Vagina (tissue), 2 donors: ENCODE results near the gene FCN2. TPM values are rescaled to one million over a fixed set of nuclear protein-coding genes. Genes with fewer than 3 reads are reported as not detected.
A peak's percentile ranks its signal among the peaks of the same experiment; 100 is the strongest.

ENCODE experiments used
- DNase-seq, 2 donors: peaks; one replicate each; pipeline ENCODE4 v3.0.0-alpha.2; 2017; ENCODE audit errors: extremely low spot score in 2 of 2
- H3K27ac ChIP-seq: fragments of 200-600 bp; sonication (generic); one replicate; pipeline ENCODE4 v1.5.1; 2019
- H3K27me3 ChIP-seq: fragments of 200-600 bp; sonication (generic); one replicate; pipeline ENCODE4 v1.5.1; 2019
- H3K36me3 ChIP-seq, 2 donors: fragments of 200-600 bp; sonication (generic); one replicate each; pipeline ENCODE4 v1.5.1; 2017 to 2019
- H3K4me1 ChIP-seq: fragments of 200-600 bp; sonication (generic); one replicate; pipeline ENCODE4 v1.5.1; 2019
- H3K4me3 ChIP-seq, 2 donors: fragments of 200-600 bp; sonication (generic); 1 replicate in 1 of 2; 2 replicates in 1 of 2; pipeline ENCODE4 v1.5.1; 2016 to 2019
- H3K9me3 ChIP-seq: fragments of 200-600 bp; sonication (generic); one replicate; pipeline ENCODE4 v1.5.1; 2019
- POLR2A ChIP-seq, 2 donors: fragments of 450-650 bp; IDR thresholded peaks; one replicate each; pipeline ENCODE4 v1.6.1; 2017; ENCODE audit warnings: antibody characterized with exemption in 2 of 2, mild to moderate bottlenecking in 2 of 2, moderate library complexity in 2 of 2
- POLR2AphosphoS5 ChIP-seq, 2 donors: sonication (generic); formaldehyde crosslinking; IDR thresholded peaks; one replicate each; pipeline ENCODE4 v1.9.0; 2017; ENCODE audit warnings: antibody characterized with exemption in 2 of 2, mild to moderate bottlenecking in 2 of 2, low read depth in 1 of 2; ENCODE audit not compliant: insufficient read depth in 1 of 2
- intact Hi-C: fragments of 100-400 bp; cut with DNase I; formaldehyde crosslinking; loops from one replicate; pipeline ENCODE4 v1.15.1; 2023
- total RNA-seq: library from RNA; depleted of rRNA; stranded (reverse); fragments of >200 nt; gene quantifications from one replicate; pipeline ENCODE4 v1.2.3, GENCODE V29; 2016
- TF ChIP-seq, protein P1 (sequence below), 3 experiments: fragments of 450-650 bp in 2 of 3; fragments of 200-600 bp in 1 of 3; sonication (generic) in 1 of 3; IDR thresholded peaks; one replicate each; pipeline ENCODE4 v1.5.1; 2017 to 2019; ENCODE audit warnings: antibody characterized with exemption in 3 of 3, mild to moderate bottlenecking in 2 of 3, moderate library complexity in 2 of 3

Gene FCN2
- total RNA-seq, 1 donor from 2014 or later, result not detected

DNA sequence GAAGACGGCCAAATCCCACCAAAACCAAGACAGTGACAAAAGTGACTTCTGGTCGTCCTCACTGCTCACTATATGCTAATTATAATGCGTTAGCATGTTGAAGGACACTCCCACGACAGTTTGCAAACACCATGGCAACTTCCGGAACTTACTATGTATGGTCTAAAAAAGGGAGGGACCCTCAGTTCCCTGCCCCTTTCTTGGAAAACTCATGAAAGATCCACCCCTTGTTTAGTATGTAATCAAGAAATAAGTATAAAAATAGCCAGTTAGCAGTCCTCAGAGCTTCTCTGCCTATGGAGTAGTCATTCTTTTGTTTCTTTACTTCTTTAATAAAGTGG lies 9.5 kb downstream of the FCN2 start:
- no peaks in the 10 kb centered on the region for H3K27me3 ChIP-seq
- H3K27ac ChIP-seq, result no peak overlapping the region
- H3K4me3 ChIP-seq, result no peak overlapping the region
- no peaks in the 10 kb centered on the region for H3K9me3 ChIP-seq
- H3K4me1 ChIP-seq, result peaks cover 2% of the 10 kb centered on the region
- TF ChIP-seq POLR2A (IDR thresholded peaks at IDR 0.05), result no peak
- TF ChIP-seq POLR2AphosphoS5 (IDR thresholded peaks at IDR 0.05; ENCODE audit: insufficient read depth in 1 of 2, low read depth in 1 of 2), result no peak
- TF ChIP-seq, protein P1, sequence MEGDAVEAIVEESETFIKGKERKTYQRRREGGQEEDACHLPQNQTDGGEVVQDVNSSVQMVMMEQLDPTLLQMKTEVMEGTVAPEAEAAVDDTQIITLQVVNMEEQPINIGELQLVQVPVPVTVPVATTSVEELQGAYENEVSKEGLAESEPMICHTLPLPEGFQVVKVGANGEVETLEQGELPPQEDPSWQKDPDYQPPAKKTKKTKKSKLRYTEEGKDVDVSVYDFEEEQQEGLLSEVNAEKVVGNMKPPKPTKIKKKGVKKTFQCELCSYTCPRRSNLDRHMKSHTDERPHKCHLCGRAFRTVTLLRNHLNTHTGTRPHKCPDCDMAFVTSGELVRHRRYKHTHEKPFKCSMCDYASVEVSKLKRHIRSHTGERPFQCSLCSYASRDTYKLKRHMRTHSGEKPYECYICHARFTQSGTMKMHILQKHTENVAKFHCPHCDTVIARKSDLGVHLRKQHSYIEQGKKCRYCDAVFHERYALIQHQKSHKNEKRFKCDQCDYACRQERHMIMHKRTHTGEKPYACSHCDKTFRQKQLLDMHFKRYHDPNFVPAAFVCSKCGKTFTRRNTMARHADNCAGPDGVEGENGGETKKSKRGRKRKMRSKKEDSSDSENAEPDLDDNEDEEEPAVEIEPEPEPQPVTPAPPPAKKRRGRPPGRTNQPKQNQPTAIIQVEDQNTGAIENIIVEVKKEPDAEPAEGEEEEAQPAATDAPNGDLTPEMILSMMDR (IDR thresholded peaks at IDR 0.05), result no peak
- DNase-seq, result peak in 1 of 2 donors; percentile 79
- intact Hi-C loops, result no loop called here
- no peaks in the 10 kb centered on the region for H3K36me3 ChIP-seq

DNA sequence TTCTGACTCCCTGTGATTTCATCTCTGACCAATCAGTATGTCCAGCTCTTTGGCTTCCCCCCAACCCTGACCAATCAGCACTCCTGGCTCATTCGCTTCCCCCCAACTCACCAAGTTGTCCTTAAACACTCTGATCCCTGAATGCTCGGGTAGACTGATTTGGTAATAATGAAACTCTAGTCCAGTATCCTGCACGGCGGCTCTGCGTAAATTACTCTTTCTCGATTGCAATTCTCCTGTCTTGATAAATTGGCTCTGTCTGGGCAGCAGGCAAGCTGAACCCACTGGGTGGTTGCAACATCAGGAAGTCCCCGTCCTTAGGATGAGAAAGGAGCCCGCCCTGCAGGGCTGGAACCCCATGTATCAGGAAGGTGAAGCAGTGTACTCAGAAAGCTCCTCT lies 10.4 kb downstream of the FCN2 start:
- TF ChIP-seq, protein P1 (IDR thresholded peaks at IDR 0.05), result no peak
- no peak for TF ChIP-seq POLR2AphosphoS5 (IDR thresholded peaks at IDR 0.05; ENCODE audit: insufficient read depth in 1 of 2, low read depth in 1 of 2)
- no peak for TF ChIP-seq POLR2A (IDR thresholded peaks at IDR 0.05)
- Histone ChIP-seq H3K27ac (no peak overlapping the region), H3K4me3 (no peak overlapping the region), H3K4me1 (peaks cover 11% of the 10 kb centered on the region), H3K9me3 (no peaks in the 10 kb centered on the region), H3K27me3 (no peaks in the 10 kb centered on the region), H3K36me3 (no peaks in the 10 kb centered on the region)
- DNase-seq, result no peak
- intact Hi-C loops, result no loop called here

DNA sequence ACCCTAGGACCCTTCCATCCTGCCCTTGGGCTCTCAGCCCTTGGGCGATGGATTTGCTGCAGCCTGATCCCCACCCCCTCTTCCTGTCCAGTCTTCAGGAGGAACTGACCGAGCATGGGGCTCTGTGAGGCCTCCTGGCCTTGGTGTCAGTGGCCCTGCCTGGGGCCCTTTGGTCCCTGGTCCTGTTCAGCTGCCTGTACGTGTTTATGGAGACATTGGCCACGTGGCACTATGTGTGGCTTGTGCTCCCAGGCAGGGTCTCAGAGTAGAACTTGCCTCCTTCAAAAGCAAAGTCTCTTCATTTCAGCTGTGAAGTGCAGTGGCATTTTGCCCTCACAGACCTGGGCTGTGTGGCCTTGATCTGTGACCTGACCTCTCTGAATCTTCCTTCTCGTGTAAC lies 11.1 kb downstream of the FCN2 start:
- Histone ChIP-seq H3K4me1 (peaks cover 18% of the 10 kb centered on the region), H3K36me3 (no peaks in the 10 kb centered on the region), H3K4me3 (no peak overlapping the region), H3K9me3 (no peaks in the 10 kb centered on the region), H3K27me3 (no peaks in the 10 kb centered on the region), H3K27ac (no peak overlapping the region)
- intact Hi-C loops, result no loop called here
- peak; percentile 44 to 67 for DNase-seq
- TF ChIP-seq, protein P1 (IDR thresholded peaks at IDR 0.05), result no peak
- TF ChIP-seq POLR2A (IDR thresholded peaks at IDR 0.05) (no peak), POLR2AphosphoS5 (IDR thresholded peaks at IDR 0.05; ENCODE audit: insufficient read depth in 1 of 2, low read depth in 1 of 2) (no peak)

DNA sequence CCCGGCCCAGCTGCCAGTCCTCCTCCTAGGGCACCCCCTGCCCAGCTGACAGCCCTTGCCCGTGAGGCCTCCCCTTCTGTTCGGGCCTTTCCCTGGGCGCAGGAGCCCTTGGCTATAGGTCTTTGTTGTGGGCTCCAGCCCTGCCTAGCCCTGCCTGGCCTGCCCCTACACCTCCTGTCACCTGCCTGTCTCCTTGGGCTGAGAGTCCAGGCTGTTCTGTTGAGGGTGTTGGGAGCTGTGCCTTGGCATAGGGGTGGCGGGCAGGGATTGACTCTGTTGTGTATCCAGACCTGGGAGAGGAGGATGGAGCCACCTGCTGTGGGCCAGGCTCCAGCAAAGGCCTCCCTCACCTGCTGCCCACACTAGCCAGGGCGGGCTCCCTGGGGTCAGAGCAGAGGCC lies 11.6 kb downstream of the FCN2 start:
- Histone ChIP-seq H3K4me3 (no peak overlapping the region), H3K27ac (no peak overlapping the region), H3K4me1 (peaks cover 23% of the 10 kb centered on the region), H3K9me3 (no peaks in the 10 kb centered on the region), H3K27me3 (no peaks in the 10 kb centered on the region), H3K36me3 (no peaks in the 10 kb centered on the region)
- intact Hi-C loops, result no loop called here
- no peak for TF ChIP-seq POLR2AphosphoS5 (IDR thresholded peaks at IDR 0.05; ENCODE audit: insufficient read depth in 1 of 2, low read depth in 1 of 2)
- no peak for TF ChIP-seq POLR2A (IDR thresholded peaks at IDR 0.05)
- TF ChIP-seq, protein P1 (IDR thresholded peaks at IDR 0.05), result no peak
- peak; percentile 80 to 95 for DNase-seq

DNA sequence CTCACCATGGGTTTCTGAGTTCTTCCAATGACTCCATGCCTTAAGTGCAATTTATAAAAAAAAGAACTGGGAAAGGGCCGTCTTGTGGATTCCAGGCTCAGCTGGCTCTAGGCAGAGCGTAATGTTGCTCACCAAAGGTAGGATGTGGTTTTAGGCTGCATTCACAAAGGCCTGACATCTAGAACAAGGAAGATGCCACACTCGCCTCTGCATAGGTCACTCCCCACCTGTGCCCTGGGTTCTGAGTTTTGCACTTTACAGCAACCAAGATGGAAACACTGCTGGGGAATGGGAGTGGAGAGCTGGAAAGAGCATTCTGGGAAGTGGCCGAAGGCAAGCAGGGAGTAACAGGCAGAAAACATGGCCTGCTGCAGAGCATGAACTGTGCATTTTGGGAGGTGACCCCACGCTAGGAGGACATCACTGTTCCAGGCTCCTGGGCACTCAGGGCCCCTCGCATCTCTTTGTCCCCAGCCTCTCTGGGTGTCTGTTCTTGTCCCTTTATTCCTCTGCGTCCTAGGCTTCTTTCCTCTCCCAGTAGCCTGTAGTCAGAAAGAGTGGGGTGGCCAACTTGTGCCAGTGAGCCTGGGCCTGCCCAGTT lies 12.3 kb downstream of the FCN2 start:
- H3K4me3 ChIP-seq, result no peak overlapping the region
- H3K27ac ChIP-seq, result no peak overlapping the region
- DNase-seq, result peak; percentile 64 to 77
- no peaks in the 10 kb centered on the region for H3K36me3 ChIP-seq
- H3K9me3 ChIP-seq, result no peaks in the 10 kb centered on the region
- no peak for TF ChIP-seq POLR2AphosphoS5 (IDR thresholded peaks at IDR 0.05; ENCODE audit: insufficient read depth in 1 of 2, low read depth in 1 of 2)
- no peak for TF ChIP-seq POLR2A (IDR thresholded peaks at IDR 0.05)
- TF ChIP-seq, protein P1 (IDR thresholded peaks at IDR 0.05), result no peak
- intact Hi-C loops, result no loop called here
- peaks cover 23% of the 10 kb centered on the region for H3K4me1 ChIP-seq
- no peaks in the 10 kb centered on the region for H3K27me3 ChIP-seq
